B cell (primary cell): ENCODE results near the gene EFCAB10. TPM values are rescaled to one million over a fixed set of nuclear protein-coding genes. Genes with fewer than 3 reads are reported as not detected.

Source experiments
- ATAC-seq: fragments of 200-7000 bp; cut with Tn5 transposase; one replicate; pipeline ENCODE4 v1.10.0; 2021; ENCODE audit warnings: low read depth, mild to moderate bottlenecking, moderate number of reproducible peaks, moderate library complexity
- CTCF ChIA-PET: fragments of 350-600 bp; sonication (Branson Sonifier 250); formaldehyde crosslinking; loops from one replicate; lab custom pipeline; 2021; ENCODE audit warnings: antibody characterized with exemption, inconsistent platforms; lab: Charles Lee
- POLR2A ChIA-PET: fragments of 350-600 bp; sonication (Branson Sonifier 250); formaldehyde crosslinking; loops from one replicate; lab custom pipeline; 2021; ENCODE audit warnings: antibody characterized with exemption; lab: Charles Lee
- DNase-seq: peaks from one replicate; pipeline ENCODE4 v3.0.0; 2013
- H2AFZ ChIP-seq: 2 replicates; pipeline ENCODE4 v1.6.1; 2012; ENCODE audit warnings: mild to moderate bottlenecking, low read depth, low read length; ENCODE audit not compliant: insufficient read depth, poor library complexity, severe bottlenecking
- H3K27ac ChIP-seq, 2 donors: 1 replicate in 1 of 2; 2 replicates in 1 of 2; pipeline ENCODE4 v1.5.1; 2012 to 2013; ENCODE audit warnings: low read length in 2 of 2, mild to moderate bottlenecking in 2 of 2, moderate library complexity in 1 of 2
- H3K27me3 ChIP-seq, 4 experiments: fragments of 200-600 bp in 1 of 4; sonication (generic) in 1 of 4; replicated peaks in 1 of 4; 1 replicate in 2 of 4; 2 replicates in 2 of 4; pipeline versions ENCODE4 v1.6.1 to v1.7.0; 2013 to 2016; ENCODE audit warnings: low read length in 3 of 4, mild to moderate bottlenecking in 2 of 4, mixed read lengths in 1 of 4, moderate library complexity in 1 of 4; ENCODE audit not compliant: insufficient read depth in 4 of 4, control insufficient read depth in 3 of 4; ENCODE audit errors: control extremely low read depth in 1 of 4
- H3K36me3 ChIP-seq, 2 experiments: replicated peaks in 1 of 2; 1 replicate in 1 of 2; 2 replicates in 1 of 2; pipeline versions ENCODE4 v1.6.1 to v1.7.1; 2013; ENCODE audit warnings: low read length in 1 of 2; ENCODE audit not compliant: insufficient read depth in 2 of 2, control insufficient read depth in 1 of 2; ENCODE audit errors: control extremely low read depth in 1 of 2, extremely low read depth in 1 of 2
- H3K4me1 ChIP-seq, 2 donors: fragments of 200-600 bp in 1 of 2; sonication (generic) in 1 of 2; 1 replicate in 1 of 2; 2 replicates in 1 of 2; pipeline versions ENCODE4 v1.5.1 to v1.6.1; 2013 to 2017; ENCODE audit warnings: low read length in 2 of 2; ENCODE audit not compliant: control insufficient read depth in 2 of 2, insufficient read depth in 2 of 2
- H3K4me2 ChIP-seq: replicated peaks from 2 replicates; pipeline ENCODE3; 2012; ENCODE audit warnings: mild to moderate bottlenecking, low read depth, low read length; ENCODE audit not compliant: poor library complexity, severe bottlenecking
- H3K4me3 ChIP-seq, 5 experiments: fragments of 200-600 bp in 1 of 5; sonication (generic) in 1 of 5; 1 replicate in 3 of 5; 2 replicates in 2 of 5; pipeline versions ENCODE4 v1.5.1 to v1.7.0; 2011 to 2016; ENCODE audit warnings: low read length in 4 of 5, mild to moderate bottlenecking in 4 of 5, low read depth in 2 of 5, control low read depth in 1 of 5, moderate library complexity in 1 of 5; ENCODE audit not compliant: insufficient read depth in 1 of 5; ENCODE audit errors: control extremely low read depth in 1 of 5, extremely low read depth in 1 of 5
- H3K79me2 ChIP-seq: fragments of 200-600 bp; sonication (generic); one replicate; pipeline ENCODE4 v1.6.0; 2016; ENCODE audit warnings: low read length; ENCODE audit not compliant: control insufficient read depth, insufficient read depth
- H3K9ac ChIP-seq: fragments of 200-600 bp; sonication (generic); 2 replicates; pipeline ENCODE4 v1.6.1; 2017; ENCODE audit warnings: mild to moderate bottlenecking, low read length, moderate library complexity
- H3K9me3 ChIP-seq, 3 donors: one replicate each; pipeline versions ENCODE4 v1.6.1 to v1.7.1; 2013; ENCODE audit warnings: low read length in 2 of 3; ENCODE audit not compliant: control insufficient read depth in 2 of 3, insufficient read depth in 1 of 3; ENCODE audit errors: control extremely low read depth in 1 of 3
- H4K20me1 ChIP-seq: 2 replicates; pipeline ENCODE4 v1.6.0; 2012; ENCODE audit warnings: mild to moderate bottlenecking, low read length; ENCODE audit not compliant: insufficient read depth, control insufficient read depth, poor library complexity, severe bottlenecking
- H3K27ac Mint-ChIP-seq: one replicate; pipeline ENCODE4 v1.8.0; 2021; ENCODE audit warnings: mixed read lengths
- H3K27me3 Mint-ChIP-seq: one replicate; pipeline ENCODE4 v1.8.0; 2021; ENCODE audit warnings: mixed read lengths
- H3K4me1 Mint-ChIP-seq: one replicate; pipeline ENCODE4 v1.8.0; 2021; ENCODE audit warnings: mixed read lengths
- H3K4me3 Mint-ChIP-seq: one replicate; pipeline ENCODE4 v1.8.0; 2021; ENCODE audit warnings: mixed read lengths
- H3K9me3 Mint-ChIP-seq: one replicate; pipeline ENCODE4 v1.8.0; 2022; ENCODE audit warnings: mixed read lengths; ENCODE audit not compliant: insufficient read depth
- EZH2 ChIP-seq: IDR thresholded peaks from 2 replicates; pipeline ENCODE4 v1.6.1; 2012; ENCODE audit warnings: borderline replicate concordance, low read depth, mild to moderate bottlenecking, moderate library complexity, low read length; ENCODE audit not compliant: insufficient read depth, poor library complexity, severe bottlenecking
- WGBS: methylation state at CpG from one replicate; pipeline ENCODE4 v1.1.5; 2013; ENCODE audit warnings: missing lambda C conversion rate; ENCODE audit not compliant: insufficient coverage; 5-methylcytosine and 5-hydroxymethylcytosine counted together
- intact Hi-C: fragments of 100-400 bp; cut with micrococcal nuclease; formaldehyde crosslinking; loops from one replicate; pipeline ENCODE4 v1.10.0; 2022
- polyA plus RNA-seq: library from polyadenylated mRNA; depleted of rRNA; stranded (reverse); fragments of >200 nt; gene quantifications from 2 replicates; pipeline ENCODE4 v1.2.3, GENCODE V29; 2012
- total RNA-seq, 2 donors: library from RNA; stranded (reverse); fragments of 120-200 nt in 1 of 2; gene quantifications; 1 replicate in 1 of 2; 2 replicates in 1 of 2; pipeline versions ENCODE4 v1.2.3 to v1.2.4, GENCODE V29; 2013 to 2022
- TF ChIP-seq, protein P1 (sequence below): fragments of 200-600 bp; IDR thresholded peaks from one replicate; pipeline ENCODE4 v1.8.0; 2022; ENCODE audit warnings: antibody characterized with exemption, mild to moderate bottlenecking

EFCAB10 gene
- total and polyA plus RNA-seq, 2 donors (not counting 1 experiment from before 2014, with no cell fraction given): not detected

DNA sequence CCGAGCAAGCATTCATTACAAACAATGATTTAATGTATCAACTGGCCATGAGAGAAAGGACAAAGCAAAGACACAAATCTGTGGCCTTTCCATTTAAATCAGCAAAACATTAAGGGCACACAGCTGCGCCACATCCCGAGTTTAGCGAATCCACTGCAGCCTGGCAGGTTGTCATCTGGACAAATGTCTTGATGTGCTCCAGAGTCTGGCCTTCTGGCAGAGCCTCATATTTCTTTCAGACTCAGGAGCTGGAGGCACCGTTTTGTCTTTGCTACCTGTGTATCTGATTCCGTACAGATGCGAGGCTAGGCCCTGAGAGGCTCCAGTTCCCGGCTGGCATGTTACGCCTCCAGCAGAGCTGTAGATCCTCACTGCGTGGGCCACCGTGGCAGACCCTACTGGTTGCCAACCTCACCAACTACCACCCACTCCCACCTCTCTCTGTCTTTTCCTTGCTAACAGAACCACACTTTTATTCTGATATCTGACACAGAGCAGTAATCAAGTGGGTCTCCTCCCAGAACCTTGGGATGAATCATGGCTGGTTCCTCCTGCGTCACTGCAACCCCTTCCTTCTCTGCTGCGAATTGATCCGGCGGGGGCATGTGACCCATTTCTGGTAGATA, 40.9 kb upstream of the EFCAB10 start:
- Histone ChIP-seq H3K4me2 (no peak overlapping the region), H3K27me3 (no peaks in the 10 kb centered on the region), H3K36me3 (peaks cover 13 to 78% of the 10 kb centered on the region in 2 experiments), H4K20me1 (no peaks in the 10 kb centered on the region), H3K9me3 (peaks cover 0 to 6% (median 0%) of the 10 kb centered on the region in 3 donors), H3K4me3 (no peak overlapping the region), H3K27ac (no peak overlapping the region), H3K4me1 (no peaks in the 10 kb centered on the region), H2AFZ (no peak overlapping the region), H3K9ac (no peak overlapping the region), H3K79me2 (no peaks in the 10 kb centered on the region)
- Mint-ChIP-seq H3K27ac (no peak overlapping the region), H3K4me1 (no peaks in the 10 kb centered on the region), H3K27me3 (no peaks in the 10 kb centered on the region), H3K4me3 (no peak overlapping the region), H3K9me3 (peaks cover 8% of the 10 kb centered on the region)
- no peak for DNase-seq
- TF ChIP-seq, protein P1, sequence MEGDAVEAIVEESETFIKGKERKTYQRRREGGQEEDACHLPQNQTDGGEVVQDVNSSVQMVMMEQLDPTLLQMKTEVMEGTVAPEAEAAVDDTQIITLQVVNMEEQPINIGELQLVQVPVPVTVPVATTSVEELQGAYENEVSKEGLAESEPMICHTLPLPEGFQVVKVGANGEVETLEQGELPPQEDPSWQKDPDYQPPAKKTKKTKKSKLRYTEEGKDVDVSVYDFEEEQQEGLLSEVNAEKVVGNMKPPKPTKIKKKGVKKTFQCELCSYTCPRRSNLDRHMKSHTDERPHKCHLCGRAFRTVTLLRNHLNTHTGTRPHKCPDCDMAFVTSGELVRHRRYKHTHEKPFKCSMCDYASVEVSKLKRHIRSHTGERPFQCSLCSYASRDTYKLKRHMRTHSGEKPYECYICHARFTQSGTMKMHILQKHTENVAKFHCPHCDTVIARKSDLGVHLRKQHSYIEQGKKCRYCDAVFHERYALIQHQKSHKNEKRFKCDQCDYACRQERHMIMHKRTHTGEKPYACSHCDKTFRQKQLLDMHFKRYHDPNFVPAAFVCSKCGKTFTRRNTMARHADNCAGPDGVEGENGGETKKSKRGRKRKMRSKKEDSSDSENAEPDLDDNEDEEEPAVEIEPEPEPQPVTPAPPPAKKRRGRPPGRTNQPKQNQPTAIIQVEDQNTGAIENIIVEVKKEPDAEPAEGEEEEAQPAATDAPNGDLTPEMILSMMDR: no peak
- no peak for TF ChIP-seq EZH2
- POLR2A ChIA-PET: no interaction called here
- 92% methylated on average over 12 of the region's 15 CpGs for WGBS
- intact Hi-C loops: no loop called here
- ATAC-seq: no peak
- CTCF ChIA-PET: no interaction called here

DNA sequence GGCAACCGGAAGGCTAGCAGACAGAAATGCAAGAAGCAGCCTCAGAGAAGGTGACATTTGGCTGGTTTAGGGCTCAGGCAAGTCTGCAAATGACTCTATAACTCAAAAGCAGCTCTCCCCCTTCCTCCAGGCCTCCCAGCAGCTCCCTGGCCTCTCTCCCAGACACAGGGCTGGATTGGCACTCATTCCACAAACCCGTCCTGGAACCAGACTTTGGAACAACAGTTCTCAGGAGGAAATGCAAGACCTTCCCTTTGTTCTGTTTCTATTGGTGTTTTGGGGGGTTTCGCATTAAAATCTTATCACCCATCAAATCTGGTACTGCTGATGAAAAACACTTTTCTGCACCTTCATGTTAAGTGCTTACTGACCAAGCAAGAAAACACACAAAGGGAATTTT, 40.3 kb upstream of the EFCAB10 start:
- no peak for ATAC-seq
- peaks cover 5% of the 10 kb centered on the region for H3K9me3 Mint-ChIP-seq

More for the DNA sequence above, 40.3 kb upstream of the EFCAB10 start:
- H3K36me3 ChIP-seq: peaks cover 13 to 78% of the 10 kb centered on the region in 2 experiments
- ChIA-PET POLR2A (no interaction called here), CTCF (no interaction called here)
- intact Hi-C loops: no loop called here
- Mint-ChIP-seq H3K27ac (no peak overlapping the region), H3K4me1 (no peaks in the 10 kb centered on the region), H3K4me3 (no peak overlapping the region), H3K27me3 (no peaks in the 10 kb centered on the region)
- no peak overlapping the region for H3K4me2 ChIP-seq
- H3K4me1 ChIP-seq: no peaks in the 10 kb centered on the region
- no peaks in the 10 kb centered on the region for H3K79me2 ChIP-seq
- WGBS: no CpG with 5 or more reads among the region's 3 CpGs
- H3K27me3 ChIP-seq: no peaks in the 10 kb centered on the region
- no peak overlapping the region for H3K9ac ChIP-seq
- H3K4me3 ChIP-seq: no peak overlapping the region
- peaks cover 0 to 5% (median 0%) of the 10 kb centered on the region in 3 donors for H3K9me3 ChIP-seq
- no peaks in the 10 kb centered on the region for H4K20me1 ChIP-seq
- no peak for DNase-seq
- no peak overlapping the region for H2AFZ ChIP-seq
- TF ChIP-seq, protein P1: no peak
- TF ChIP-seq EZH2: no peak
- H3K27ac ChIP-seq: no peak overlapping the region
